G401 (cell line): Measurements from ENCODE around the gene PCDHGB1. TPM values are rescaled to one million over a fixed set of nuclear protein-coding genes. Genes with fewer than 3 reads are reported as not detected.
A peak's percentile ranks its signal among the peaks of the same experiment; 100 is the strongest.
"Not testable (repeated sequence)": the region's sequence is repeated elsewhere in the genome, so short reads cannot be mapped to it uniquely, and the experiment has no call there.

ENCODE experiments used
- DNase-seq: peaks from one replicate; pipeline ENCODE4 v3.0.0-alpha.2; 2015; ENCODE audit warnings: low spot score
- in situ Hi-C: cut with HindIII; loops from 2 replicates; pipeline ENCODE4 v1.10.0; 2016; ENCODE audit warnings: low sequenced_read_pairs, mixed read lengths
- total RNA-seq: library from RNA; depleted of rRNA; stranded (reverse); fragments of >200 nt; shearing (Covaris generic); gene quantifications from 2 replicates; pipeline ENCODE4 v1.2.3, GENCODE V29; 2014; rRNA removed

PCDHGB1 gene
- total RNA-seq: not detected in 2 replicates

- DNase-seq: peak; percentile 31
- in situ Hi-C loops: no loop called here
Measured at GRCh38 chr5:141349917-141350619, at the start of gene PCDHGB1. PCDHGB1 (plus strand) TSS chr5:141350099; CDS start chr5:141350261, 162 bp downstream.

GRCh38 chr5:141303756-141304155 is 46.1 kb upstream of the PCDHGB1 start, which contains the start of gene SLC25A2:
SLC25A2 (minus strand) TSS chr5:141304049; CDS start chr5:141303865, 184 bp downstream.
- no peak for DNase-seq
- in situ Hi-C loops: no loop called here

DNA sequence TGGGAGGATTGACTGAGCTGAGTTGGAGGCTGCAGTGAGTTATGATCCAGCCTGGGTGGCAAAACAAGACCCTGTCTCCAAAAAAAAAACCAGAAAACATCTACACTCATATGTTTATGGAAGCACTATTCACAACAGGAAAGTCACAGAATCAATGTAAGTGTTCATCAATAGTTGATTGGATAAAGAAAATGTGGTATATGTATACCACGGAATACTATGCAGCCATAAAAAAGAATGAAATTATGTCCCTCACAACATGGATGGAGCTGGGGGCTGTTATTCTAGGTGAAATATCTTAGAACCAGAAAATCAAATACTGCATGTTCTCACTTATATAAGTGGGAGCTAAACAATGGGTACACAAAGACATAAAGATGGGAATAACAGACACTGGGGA is 43.3 kb upstream of the PCDHGB1 start:
- in situ Hi-C loops: no loop called here

GRCh38 chr5:141313711-141314110 is 36.2 kb upstream of the PCDHGB1 start:
- in situ Hi-C loops: no loop called here
- DNase-seq: no peak

More for the DNA sequence above, 43.3 kb upstream of the PCDHGB1 start:
- no peak for DNase-seq

DNA sequence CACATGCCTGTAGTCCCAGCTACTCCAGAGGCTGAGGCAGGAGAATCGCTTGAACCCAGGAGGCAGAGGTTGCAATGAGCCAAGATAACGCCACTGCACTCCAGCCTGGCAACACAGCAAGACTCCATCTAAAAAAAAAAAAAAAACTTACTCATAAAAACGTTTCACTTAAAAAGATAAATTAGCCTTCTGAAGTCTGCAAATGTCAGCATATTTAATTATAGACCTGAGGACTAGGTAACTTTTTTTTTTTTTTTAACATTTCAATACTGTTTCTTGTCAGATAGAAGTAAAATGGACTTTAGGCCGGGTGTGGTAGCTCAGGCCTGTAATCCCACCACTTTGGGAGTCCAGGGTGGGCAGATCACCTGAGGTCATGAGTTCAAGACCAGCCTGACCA is 32.9 kb upstream of the PCDHGB1 start:
- DNase-seq, in situ Hi-C loops: not testable (repeated sequence)

GRCh38 chr5:141319202-141319601 is 30.7 kb upstream of the PCDHGB1 start:
- in situ Hi-C loops: no loop called here
- DNase-seq: no peak

DNA sequence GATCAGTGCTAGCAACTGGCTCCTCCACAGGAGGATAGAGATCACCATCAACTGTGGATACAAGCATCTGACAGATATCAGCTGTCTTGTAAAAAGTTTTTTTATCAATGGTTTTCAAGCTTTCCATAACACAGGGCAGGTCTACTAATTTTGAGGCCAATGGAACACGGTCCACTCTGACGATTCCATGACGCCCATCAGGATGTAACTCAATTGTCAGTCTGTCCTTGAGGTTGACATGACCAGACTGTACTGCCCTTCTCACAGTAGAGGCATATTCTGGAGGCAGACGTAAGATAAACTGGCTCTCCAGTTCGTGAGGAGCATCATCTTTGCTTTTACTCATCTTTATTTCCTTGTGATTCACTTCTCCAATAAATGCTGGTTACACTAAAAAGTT is 30.2 kb upstream of the PCDHGB1 start:
- no peak for DNase-seq
- in situ Hi-C loops: no loop called here

- DNase-seq: peak; percentile 88
- in situ Hi-C loops: no loop called here
Measured at GRCh38 chr5:141320225-141321169, 29.4 kb upstream of the PCDHGB1 start, which contains the start of gene TAF7. TAF7 (minus strand) TSS chr5:141320784; CDS start chr5:141320044, 740 bp downstream.

DNA sequence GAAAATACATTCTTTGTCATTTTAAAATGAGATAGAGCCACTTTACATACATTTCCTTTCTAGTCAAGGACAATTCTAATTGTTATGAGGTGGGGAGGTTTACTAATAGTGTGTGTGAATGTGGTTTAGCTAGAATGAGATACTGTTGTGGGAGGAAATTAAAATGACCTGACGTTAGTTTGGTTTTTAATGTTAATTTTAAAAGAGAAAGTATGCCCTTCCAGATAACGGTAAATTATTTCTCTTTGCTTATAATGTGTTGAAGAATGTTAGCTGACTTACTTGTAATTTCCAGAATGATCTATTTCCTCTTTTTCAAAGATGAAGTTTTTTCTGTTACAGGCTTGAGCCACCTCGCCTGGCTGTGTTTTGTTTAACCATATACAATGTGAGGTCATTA is 27.6 kb upstream of the PCDHGB1 start:
- in situ Hi-C loops: no loop called here
- no peak for DNase-seq

DNA sequence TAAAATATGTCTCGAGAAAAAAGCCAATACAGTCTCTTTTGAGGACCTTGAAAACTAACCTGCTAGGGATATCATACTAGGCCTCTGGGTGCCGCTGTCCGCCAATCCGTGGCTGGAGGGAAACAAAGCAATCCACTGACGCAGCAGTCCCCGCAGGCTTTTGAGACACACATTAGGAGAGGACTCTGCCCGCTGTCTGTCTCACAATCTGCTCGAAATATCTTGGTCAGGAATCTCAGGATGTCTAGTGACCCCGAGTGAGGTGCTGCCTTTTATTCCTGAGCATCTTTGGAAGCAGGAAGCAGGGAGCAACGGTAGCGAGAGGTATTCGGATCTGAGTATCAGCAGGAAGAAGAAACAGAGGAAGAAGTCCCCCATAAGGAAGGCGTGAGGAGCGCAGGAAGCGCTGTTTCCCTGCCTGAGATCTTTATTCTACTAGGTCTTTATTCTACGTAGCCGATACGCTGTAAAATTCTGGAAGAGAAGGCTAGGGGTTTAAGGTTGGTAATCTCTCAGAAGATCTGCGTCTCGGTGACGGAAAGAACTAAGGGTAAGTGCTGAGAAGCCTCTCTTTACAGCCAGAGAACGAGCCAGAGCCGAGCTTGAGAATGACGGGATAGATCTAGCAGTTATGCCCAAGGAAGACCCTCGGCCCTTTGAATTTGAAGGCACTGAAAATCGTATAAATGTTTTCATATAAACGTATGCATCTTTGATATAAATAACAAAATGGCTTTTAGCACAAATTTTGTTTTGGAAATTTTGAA is 23.6 kb upstream of the PCDHGB1 start:
- peak; percentile 85 for DNase-seq
- in situ Hi-C loops: no loop called here

GRCh38 chr5:141328231-141328630 is 21.7 kb upstream of the PCDHGB1 start:
- in situ Hi-C loops: no loop called here

DNA sequence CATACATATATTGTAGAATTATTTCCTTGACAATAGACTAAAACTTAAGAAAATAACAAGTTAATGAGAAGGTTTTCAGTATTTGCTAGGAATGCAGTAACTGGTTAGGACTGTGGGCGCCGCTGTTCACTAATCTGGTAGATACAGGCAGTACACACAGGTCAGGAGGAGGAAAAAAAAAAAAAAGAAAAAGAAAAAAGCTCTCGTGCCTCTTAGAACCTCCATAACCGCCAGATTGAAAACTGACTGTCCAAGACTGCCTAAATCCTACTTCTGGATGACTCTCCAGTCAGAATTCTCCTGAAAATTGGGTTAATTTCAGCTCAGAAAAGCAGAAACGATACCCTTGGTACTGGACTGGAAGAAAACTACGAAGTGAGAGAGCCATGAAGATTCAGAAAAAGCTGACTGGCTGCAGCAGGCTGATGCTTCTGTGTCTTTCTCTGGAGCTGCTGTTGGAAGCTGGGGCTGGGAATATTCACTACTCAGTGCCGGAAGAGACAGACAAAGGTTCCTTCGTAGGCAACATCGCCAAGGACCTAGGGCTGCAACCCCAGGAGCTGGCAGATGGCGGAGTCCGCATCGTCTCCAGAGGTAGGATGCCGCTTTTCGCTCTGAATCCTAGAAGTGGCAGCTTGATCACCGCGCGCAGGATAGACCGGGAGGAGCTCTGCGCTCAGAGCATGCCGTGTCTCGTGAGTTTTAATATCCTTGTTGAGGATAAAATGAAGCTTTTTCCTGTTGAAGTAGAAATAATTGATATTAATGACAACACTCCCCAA is 19.4 kb upstream of the PCDHGB1 start, which contains the start of gene PCDHGA1:
Gene PCDHGA1 (plus strand): TSS at position 216 of the 782 bp plus-strand sequence.
- peak; percentile 14 for DNase-seq
- in situ Hi-C loops: no loop called here

More at GRCh38 chr5:141328231-141328630, 21.7 kb upstream of the PCDHGB1 start:
- DNase-seq: no peak

GRCh38 chr5:141332571-141332970 is 17.3 kb upstream of the PCDHGB1 start:
- DNase-seq, in situ Hi-C loops: not testable (repeated sequence)

DNA sequence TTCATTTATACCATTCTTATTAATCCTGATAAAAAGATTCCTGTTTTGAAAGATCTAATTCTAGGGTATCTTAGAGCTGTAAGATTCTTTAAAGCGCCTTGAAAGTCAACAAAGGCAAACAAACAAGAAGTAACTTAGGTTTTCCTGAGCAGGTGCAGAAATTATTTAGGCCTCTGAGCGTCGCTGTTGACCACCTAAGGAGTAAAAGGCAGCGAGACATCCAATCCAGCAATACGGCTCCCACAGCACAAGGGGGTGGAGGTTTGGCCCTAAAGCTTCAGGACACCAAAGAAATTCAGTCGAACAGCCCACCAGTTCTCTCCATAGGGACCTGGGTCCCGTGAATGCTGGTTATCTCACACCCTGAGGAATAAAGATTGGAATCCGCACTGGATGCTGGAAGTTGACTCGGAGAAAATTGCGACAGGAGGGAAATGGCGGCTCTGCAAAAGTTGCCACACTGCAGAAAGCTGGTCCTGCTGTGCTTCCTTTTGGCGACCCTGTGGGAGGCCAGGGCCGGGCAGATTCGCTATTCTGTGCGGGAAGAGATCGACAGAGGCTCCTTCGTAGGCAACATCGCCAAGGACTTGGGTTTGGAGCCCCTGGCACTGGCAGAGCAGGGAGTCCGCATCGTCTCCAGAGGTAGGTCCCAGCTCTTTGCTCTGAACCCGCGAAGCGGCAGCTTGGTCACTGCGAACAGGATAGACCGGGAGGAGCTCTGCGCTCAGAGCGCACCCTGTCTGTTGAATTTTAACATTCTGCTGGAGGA is 11.2 kb upstream of the PCDHGB1 start, which contains the start of gene PCDHGA2:
Gene PCDHGA2 (plus strand): TSS at position 223 of the 769 bp plus-strand sequence.
- peak; percentile 24 for DNase-seq
- in situ Hi-C loops: no loop called here

GRCh38 chr5:141340781-141341354 is 9.0 kb upstream of the PCDHGB1 start:
- in situ Hi-C loops, DNase-seq: not testable (repeated sequence)

DNA sequence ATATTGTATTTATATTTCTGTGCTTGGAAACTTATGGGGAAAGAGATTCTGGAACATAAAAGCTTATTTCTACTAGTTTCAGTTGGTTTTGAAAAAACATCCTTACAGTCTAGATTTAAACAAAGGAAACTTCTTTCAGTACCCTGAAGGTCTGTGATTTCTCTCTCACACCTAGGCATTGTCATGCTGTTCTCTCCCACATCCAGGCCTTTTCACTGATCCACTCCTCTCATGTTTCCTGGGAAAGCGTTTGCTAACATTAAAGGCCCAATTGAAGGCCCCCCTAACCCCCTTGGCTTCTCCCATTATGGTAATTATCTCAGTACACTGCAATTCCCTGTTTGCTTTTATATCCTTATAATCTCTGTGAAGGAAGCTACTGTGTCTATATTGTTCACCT is 7.1 kb upstream of the PCDHGB1 start:
- in situ Hi-C loops: no loop called here
- DNase-seq: no peak
